Left lobe of liver (tissue), 2 donors: ENCODE measurements around the gene WBP11. TPM values are rescaled to one million over a fixed set of nuclear protein-coding genes. Genes with fewer than 3 reads are reported as not detected.
"Not testable (repeated sequence)": the region's sequence is repeated elsewhere in the genome, so short reads cannot be mapped to it uniquely, and the experiment has no call there.

Experiments
- ATAC-seq: fragments of 200-7000 bp; cut with Tn5 transposase; one replicate; pipeline ENCODE4 v1.9.1; 2020; ENCODE audit warnings: mild to moderate bottlenecking, moderate library complexity
- DNase-seq: peaks from one replicate; pipeline ENCODE4 v3.0.0-alpha.2; 2020; ENCODE audit warnings: low spot score
- total RNA-seq: library from RNA; stranded (reverse); gene quantifications from one replicate; pipeline ENCODE4 v1.2.1, GENCODE V29; 2021
- donor health status: DM: no; HTN: no; CAD: no; lungs with moderate emphysema.
- donor health status: DM: no; HTN: yes; CAD: no.

The WBP11 gene
- total RNA-seq, 1 donor from 2014 or later, result 15.9 TPM

- DNase-seq, result peak; percentile 95
- peak; percentile 75 for ATAC-seq
Measured at GRCh38 chr12:14774074-14774905, 29.0 kb downstream of the WBP11 start.

GRCh38 chr12:14773685-14774073, 29.6 kb downstream of the WBP11 start:
- ATAC-seq (peak; percentile 13), DNase-seq (no peak)

GRCh38 chr12:14772946-14773345, 30.3 kb downstream of the WBP11 start:
- ATAC-seq (no peak), DNase-seq (no peak)

GRCh38 chr12:14771651-14772137, 31.6 kb downstream of the WBP11 start:
- DNase-seq (no peak), ATAC-seq (no peak)

- peak; percentile 55 for ATAC-seq
Measured at GRCh38 chr12:14770496-14771461, 32.5 kb downstream of the WBP11 start.

GRCh38 chr12:14769969-14770495, 33.2 kb downstream of the WBP11 start:
- ATAC-seq, result peak; percentile 71
- DNase-seq, result peak; percentile 88

More at GRCh38 chr12:14770496-14771461, 32.5 kb downstream of the WBP11 start:
- peak; percentile 96 for DNase-seq

- ATAC-seq (peak; percentile 15), DNase-seq (no peak)
Measured at GRCh38 chr12:14769466-14769968, 33.8 kb downstream of the WBP11 start.

- no peak for DNase-seq
Measured at GRCh38 chr12:14768823-14769405, 34.4 kb downstream of the WBP11 start.

GRCh38 chr12:14767617-14768016, 35.7 kb downstream of the WBP11 start:
- DNase-seq (no peak), ATAC-seq (no peak)

More at GRCh38 chr12:14768823-14769405, 34.4 kb downstream of the WBP11 start:
- no peak for ATAC-seq

- ATAC-seq (no peak), DNase-seq (no peak)
Measured at GRCh38 chr12:14766649-14767215, 36.5 kb downstream of the WBP11 start.

- not testable (repeated sequence) for DNase-seq, ATAC-seq
Measured at GRCh38 chr12:14766020-14766419, 37.3 kb downstream of the WBP11 start.

- ATAC-seq (no peak), DNase-seq (no peak)
Measured at GRCh38 chr12:14765398-14765797, 37.9 kb downstream of the WBP11 start.

- ATAC-seq, DNase-seq: not testable (repeated sequence)
Measured at GRCh38 chr12:14759711-14760280, 43.5 kb downstream of the WBP11 start.

GRCh38 chr12:14756334-14757143, 46.7 kb downstream of the WBP11 start:
- DNase-seq (no peak), ATAC-seq (no peak)

- DNase-seq, result no peak
- ATAC-seq, result no peak
Measured at GRCh38 chr12:14751986-14752385, 51.3 kb downstream of the WBP11 start.

GRCh38 chr12:14743061-14743460, 60.2 kb downstream of the WBP11 start:
- ATAC-seq (no peak), DNase-seq (no peak)

GRCh38 chr12:14741942-14742341, 61.3 kb downstream of the WBP11 start:
- ATAC-seq, result peak; percentile 63
- DNase-seq, result no peak

GRCh38 chr12:14741153-14741552, 62.1 kb downstream of the WBP11 start:
- DNase-seq (peak; percentile 59), ATAC-seq (peak; percentile 88)

GRCh38 chr12:14736441-14736840, 66.8 kb downstream of the WBP11 start:
- ATAC-seq, result peak; percentile 67
- peak; percentile 56 for DNase-seq
